GM12878 (cell line): ENCODE results near the gene SLC24A3. TPM values are rescaled to one million over a fixed set of nuclear protein-coding genes. Genes with fewer than 3 reads are reported as not detected.

Source experiments
- ATAC-seq: fragments of 200-7000 bp; cut with Tn5 transposase; 3 replicates; pipeline ENCODE4 v1.9.1; 2020; ENCODE audit warnings: mild to moderate bottlenecking, moderate library complexity
- BruUV-seq: library from RNA; stranded (reverse); fragments of 400-500 nt; replicated peaks from 2 replicates; lab custom pipeline; 2021; lab: Mats Ljungman, UMichigan
- CTCF ChIA-PET: fragments of 300-600 bp; sonication (Branson Sonifier 250); formaldehyde crosslinking; extraction: SDS; loops from one replicate; lab custom pipeline; 2021; ENCODE audit warnings: inconsistent platforms; lab: Yijun Ruan, JAX
- POLR2A ChIA-PET: fragments of 350-600 bp; formaldehyde crosslinking; extraction: SDS; loops from one replicate; lab custom pipeline; 2021; ENCODE audit warnings: inconsistent platforms; lab: Charles Lee
- RAD21 ChIA-PET: fragments of 300-600 bp; sonication (Branson Sonifier 250); formaldehyde crosslinking; loops from one replicate; lab custom pipeline; 2023; ENCODE audit warnings: antibody characterized with exemption; ENCODE audit not compliant: unreplicated experiment; lab: Charles Lee
- SMC1A ChIA-PET: fragments of 300-600 bp; sonication (Branson Sonifier 250); formaldehyde crosslinking; loops from one replicate; lab custom pipeline; 2023; ENCODE audit not compliant: unreplicated experiment, uncharacterized antibody; lab: Charles Lee
- DNase-seq: peaks from one replicate; pipeline ENCODE4 v3.0.0-alpha.2; 2011; ENCODE audit warnings: low read depth, low spot score
- FAIRE-seq: peaks from 3 replicates; lab custom pipeline; 2011; peaks lifted over from hg19 to GRCh38; lab: Jason Lieb, UNC
- H2AFZ ChIP-seq: 2 replicates; pipeline ENCODE4 v1.6.0; 2011; ENCODE audit warnings: low read depth, low read length, control low read depth; ENCODE audit not compliant: control insufficient read depth
- H3K27ac ChIP-seq: 2 replicates; pipeline ENCODE4 v1.5.1; 2011; ENCODE audit warnings: control low read depth; ENCODE audit not compliant: control insufficient read depth, insufficient read depth
- H3K27me3 ChIP-seq, 2 experiments: replicated peaks in 1 of 2; 2 replicates each; pipeline versions ENCODE4 v1.6.0 to v1.6.1; 2011; ENCODE audit warnings: low read length in 1 of 2; ENCODE audit not compliant: control insufficient read depth in 2 of 2, insufficient read depth in 2 of 2
- H3K36me3 ChIP-seq, 2 experiments: 2 replicates each; pipeline ENCODE4 v1.5.1; 2011; ENCODE audit warnings: low read length in 1 of 2; ENCODE audit not compliant: control insufficient read depth in 2 of 2, insufficient read depth in 2 of 2
- H3K4me1 ChIP-seq: 2 replicates; pipeline ENCODE4 v1.6.1; 2011; ENCODE audit warnings: mild to moderate bottlenecking, low read length, moderate library complexity, mixed read lengths; ENCODE audit not compliant: control insufficient read depth, insufficient read depth
- H3K4me2 ChIP-seq: 2 replicates; pipeline ENCODE4 v1.6.0; 2011; ENCODE audit warnings: control low read depth; ENCODE audit not compliant: control insufficient read depth, insufficient read depth
- H3K4me3 ChIP-seq: fragments of 200-600 bp; sonication (generic); 2 replicates; pipeline ENCODE4 v1.5.1; 2016
- H3K79me2 ChIP-seq: 2 replicates; pipeline ENCODE4 v1.6.0; 2011; ENCODE audit warnings: low read length; ENCODE audit not compliant: control insufficient read depth, insufficient read depth
- H3K9ac ChIP-seq: 2 replicates; pipeline ENCODE4 v1.8.0; 2011; ENCODE audit warnings: low read length, control low read depth, mixed read lengths; ENCODE audit not compliant: control insufficient read depth, insufficient read depth
- H3K9me3 ChIP-seq: replicated peaks from 3 replicates; pipeline ENCODE4 v1.5.1; 2011; ENCODE audit warnings: mild to moderate bottlenecking, low read length; ENCODE audit not compliant: control insufficient read depth, insufficient read depth
- H4K20me1 ChIP-seq: 2 replicates; pipeline ENCODE4 v1.6.0; 2011; ENCODE audit not compliant: control insufficient read depth, insufficient read depth
- CUX1 ChIP-seq: IDR thresholded peaks from 2 replicates; pipeline ENCODE4 v1.6.1; 2012; ENCODE audit warnings: improper control_type of control experiment, low read depth, low read length; ENCODE audit not compliant: insufficient replicate concordance
- EED ChIP-seq: sonication (generic); IDR thresholded peaks from 2 replicates; pipeline ENCODE4 v1.6.1; 2016; ENCODE audit warnings: antibody characterized with exemption, low read depth
- EZH2 ChIP-seq: IDR thresholded peaks from 2 replicates; pipeline ENCODE4 v1.6.1; 2012; ENCODE audit warnings: low read depth, mild to moderate bottlenecking, control low read depth, inconsistent platforms, low read length, borderline replicate concordance; ENCODE audit not compliant: control insufficient read depth
- IRF4 ChIP-seq: IDR thresholded peaks from 2 replicates; pipeline ENCODE4 v1.6.1; 2011; ENCODE audit warnings: low read depth, low read length
- KDM1A ChIP-seq: fragments of 200-600 bp; sonication (generic); IDR thresholded peaks from 2 replicates; pipeline ENCODE4 v1.6.1; 2016; ENCODE audit warnings: borderline replicate concordance
- MYB ChIP-seq: fragments of 150-350 bp; IDR thresholded peaks from 2 replicates; pipeline ENCODE4 v1.6.1; 2014; ENCODE audit warnings: mild to moderate bottlenecking, low read depth, low read length, borderline replicate concordance
- NR2C1 ChIP-seq: fragments of 450-650 bp; IDR thresholded peaks from 2 replicates; pipeline ENCODE4 v1.6.1; 2017; ENCODE audit warnings: antibody characterized with exemption, mild to moderate bottlenecking, moderate library complexity
- RAD21 ChIP-seq: IDR thresholded peaks from 2 replicates; pipeline ENCODE4 v1.6.1; 2011; ENCODE audit warnings: mild to moderate bottlenecking, low read depth, low read length, moderate library complexity; ENCODE audit not compliant: insufficient read depth
- RB1 ChIP-seq: fragments of 450-650 bp; formaldehyde crosslinking; IDR thresholded peaks from 2 replicates; pipeline ENCODE4 v1.6.1; 2017; ENCODE audit warnings: mild to moderate bottlenecking, borderline replicate concordance
- RBBP5 ChIP-seq: fragments of 200-600 bp; sonication (generic); conservative IDR thresholded peaks from 2 replicates; pipeline ENCODE4 v1.6.1; 2016
- TCF3 ChIP-seq: IDR thresholded peaks from 2 replicates; pipeline ENCODE4 v1.6.1; 2012; ENCODE audit warnings: low read depth, mild to moderate bottlenecking, low read length, borderline replicate concordance; ENCODE audit not compliant: insufficient read depth
- ZNF622 ChIP-seq: fragments of 450-650 bp; IDR thresholded peaks from 2 replicates; pipeline ENCODE4 v1.6.1; 2017; ENCODE audit warnings: mild to moderate bottlenecking, inconsistent platforms
- WGBS: methylation state at CpG from one replicate; pipeline ENCODE4 v1.1.6; 2016; ENCODE audit warnings: low lambda C conversion rate; ENCODE audit not compliant: insufficient replicate concordance, insufficient coverage; ENCODE audit errors: missing lambda C conversion rate; 5-methylcytosine and 5-hydroxymethylcytosine counted together
- in situ Hi-C: fragments of 300-500 bp; cut with MboI; formaldehyde crosslinking; loops from 9 replicates; pipeline ENCODE4 v1.14.3; 2018; ENCODE audit warnings: mixed read lengths
- intact Hi-C: fragments of 100-400 bp; cut with micrococcal nuclease; formaldehyde crosslinking; loops from one replicate; pipeline ENCODE4 v1.14.2; 2022; ENCODE audit not compliant: unreplicated experiment
- polyA plus RNA-seq, 11 experiments: library from polyadenylated mRNA; depleted of rRNA in 4 of 11; unstranded in 6 of 11; stranded (reverse) in 5 of 11; fragments of >200 nt; fragmentation: Nextera tagmentation in 4 of 11; fragmentation: Illumina TruSeq in 1 of 11; extraction: Ambion mirVana in 4 of 11; extraction: Trizol in 1 of 11; gene quantifications; 1 replicate in 1 of 11; 2 replicates in 10 of 11; pipeline versions ENCODE4 v1.2.1 to v1.2.3, GENCODE V29; 2011 to 2016; ENCODE audit warnings: inconsistent platforms in 2 of 11, missing spikeins in 2 of 11, low read depth in 1 of 11
- total RNA-seq, 4 experiments: library from RNA; depleted of rRNA in 3 of 4; stranded (reverse); fragments of >200 nt in 3 of 4; fragmentation: Illumina TruSeq in 1 of 4; extraction: Trizol in 1 of 4; gene quantifications; 2 replicates each; pipeline versions ENCODE4 v1.2.1 to v1.2.3, GENCODE V29; 2013 to 2021
- TF ChIP-seq, protein P1 (sequence below): fragments of 450-650 bp; IDR thresholded peaks from 2 replicates; pipeline ENCODE4 v1.6.1; 2017; ENCODE audit warnings: mild to moderate bottlenecking, moderate library complexity

The SLC24A3 gene
- total and polyA plus RNA-seq, 10 of the 15 experiments (the other 5 are each of a cell fraction or from before 2014, with no cell fraction given) = 0.04 TPM; not detected in 9

DNA sequence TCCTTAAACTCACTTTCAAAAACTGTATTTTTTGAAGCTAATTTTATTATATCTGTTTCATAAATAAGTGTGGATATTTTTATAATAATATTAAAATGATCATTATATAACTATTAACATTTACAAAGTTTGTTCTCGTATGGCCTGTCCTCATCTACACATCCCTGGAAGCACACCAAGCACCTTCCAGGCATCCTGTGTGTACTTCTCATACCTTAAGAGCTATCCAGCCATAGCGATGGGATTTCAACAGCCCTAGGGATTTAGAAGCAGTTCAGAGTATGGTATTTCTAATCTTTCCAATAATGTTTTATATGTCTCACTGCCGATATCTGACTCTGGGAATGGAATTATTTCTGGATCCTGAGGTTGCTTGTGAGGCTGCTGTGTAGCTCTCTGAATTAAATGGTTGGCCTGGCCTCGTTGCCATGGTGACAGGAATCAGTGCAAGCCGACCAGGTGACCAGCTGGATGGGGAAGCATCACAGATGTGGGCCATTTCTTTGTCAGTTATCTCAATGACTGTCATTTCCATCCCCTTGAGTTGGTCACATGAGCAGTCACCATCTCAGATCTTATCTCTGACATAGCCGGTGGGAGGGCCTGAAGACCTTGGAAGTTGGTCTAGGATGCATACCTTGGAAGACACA, 280.4 kb downstream of the SLC24A3 start (continued):
- TF ChIP-seq TCF3 = no peak

- no peak for ATAC-seq
- H4K20me1 ChIP-seq = no peaks in the 10 kb centered on the region
- no peak for FAIRE-seq
- no peak overlapping the region for H3K4me2 ChIP-seq
- H3K9ac ChIP-seq = no peak overlapping the region
- no peaks in the 10 kb centered on the region for H3K4me1 ChIP-seq
- ChIA-PET RAD21 (no interaction called here), CTCF (no interaction called here), SMC1A (no interaction called here), POLR2A (no interaction called here)
- H2AFZ ChIP-seq = no peak overlapping the region
- in situ Hi-C loops = no loop called here
- BruUV-seq = no TSS peak
- no peaks in the 10 kb centered on the region for H3K9me3 ChIP-seq
- H3K27ac ChIP-seq = no peak overlapping the region
- no peaks in the 10 kb centered on the region for H3K36me3 ChIP-seq
- H3K4me3 ChIP-seq = no peak overlapping the region
- no peaks in the 10 kb centered on the region for H3K79me2 ChIP-seq
- DNase-seq = no peak
- WGBS = 23% methylated on average over 7 of the region's 7 CpGs
- peaks cover 0 to 6% of the 10 kb centered on the region in 2 experiments; a peak in 3 of 4 replicates for H3K27me3 ChIP-seq
- intact Hi-C loops = no loop called here
- TF ChIP-seq EZH2 (no peak), RB1 (no peak), ZNF622 (no peak), EED (no peak), RAD21 (no peak), NR2C1 (no peak), KDM1A (no peak), CUX1 (no peak), RBBP5 (no peak), MYB (no peak), IRF4 (no peak)
- TF ChIP-seq, protein P1, sequence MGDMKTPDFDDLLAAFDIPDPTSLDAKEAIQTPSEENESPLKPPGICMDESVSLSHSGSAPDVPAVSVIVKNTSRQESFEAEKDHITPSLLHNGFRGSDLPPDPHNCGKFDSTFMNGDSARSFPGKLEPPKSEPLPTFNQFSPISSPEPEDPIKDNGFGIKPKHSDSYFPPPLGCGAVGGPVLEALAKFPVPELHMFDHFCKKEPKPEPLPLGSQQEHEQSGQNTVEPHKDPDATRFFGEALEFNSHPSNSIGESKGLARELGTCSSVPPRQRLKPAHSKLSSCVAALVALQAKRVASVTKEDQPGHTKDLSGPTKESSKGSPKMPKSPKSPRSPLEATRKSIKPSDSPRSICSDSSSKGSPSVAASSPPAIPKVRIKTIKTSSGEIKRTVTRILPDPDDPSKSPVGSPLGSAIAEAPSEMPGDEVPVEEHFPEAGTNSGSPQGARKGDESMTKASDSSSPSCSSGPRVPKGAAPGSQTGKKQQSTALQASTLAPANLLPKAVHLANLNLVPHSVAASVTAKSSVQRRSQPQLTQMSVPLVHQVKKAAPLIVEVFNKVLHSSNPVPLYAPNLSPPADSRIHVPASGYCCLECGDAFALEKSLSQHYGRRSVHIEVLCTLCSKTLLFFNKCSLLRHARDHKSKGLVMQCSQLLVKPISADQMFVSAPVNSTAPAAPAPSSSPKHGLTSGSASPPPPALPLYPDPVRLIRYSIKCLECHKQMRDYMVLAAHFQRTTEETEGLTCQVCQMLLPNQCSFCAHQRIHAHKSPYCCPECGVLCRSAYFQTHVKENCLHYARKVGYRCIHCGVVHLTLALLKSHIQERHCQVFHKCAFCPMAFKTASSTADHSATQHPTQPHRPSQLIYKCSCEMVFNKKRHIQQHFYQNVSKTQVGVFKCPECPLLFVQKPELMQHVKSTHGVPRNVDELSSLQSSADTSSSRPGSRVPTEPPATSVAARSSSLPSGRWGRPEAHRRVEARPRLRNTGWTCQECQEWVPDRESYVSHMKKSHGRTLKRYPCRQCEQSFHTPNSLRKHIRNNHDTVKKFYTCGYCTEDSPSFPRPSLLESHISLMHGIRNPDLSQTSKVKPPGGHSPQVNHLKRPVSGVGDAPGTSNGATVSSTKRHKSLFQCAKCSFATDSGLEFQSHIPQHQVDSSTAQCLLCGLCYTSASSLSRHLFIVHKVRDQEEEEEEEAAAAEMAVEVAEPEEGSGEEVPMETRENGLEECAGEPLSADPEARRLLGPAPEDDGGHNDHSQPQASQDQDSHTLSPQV = no peak
These were observed 281.5 kb downstream of the SLC24A3 start for GRCh38 chr20:19493794-19494495.
